PC-3 (cell line): ENCODE data around the gene PACRG.

Experiments used
- CTCF ChIP-seq: fragments of 300-600 bp; sonication (generic); conservative IDR thresholded peaks from 2 replicates; pipeline ENCODE4 v1.5.1; 2017; ENCODE audit warnings: antibody characterized with exemption, low read depth, mild to moderate bottlenecking, low read length
- EZH2 ChIP-seq: fragments of 300-600 bp; sonication (generic); IDR thresholded peaks from one replicate; pipeline ENCODE4 v1.6.1; 2017; ENCODE audit warnings: antibody characterized with exemption, mild to moderate bottlenecking, low read length; ENCODE audit not compliant: unreplicated experiment
- EZH2phosphoT487 ChIP-seq: fragments of 300-600 bp; sonication (generic); IDR thresholded peaks from 2 replicates; pipeline ENCODE4 v1.6.1; 2018; ENCODE audit warnings: mild to moderate bottlenecking, antibody characterized with exemption, low read length, borderline replicate concordance

- TF ChIP-seq EZH2 (no peak), CTCF (no peak), EZH2phosphoT487 (no peak)
These were observed 509.3 kb downstream of the PACRG start for GRCh38 chr6:163237110-163237509.
